ENCODE measurements around the gene TPK1.
"Not testable (repeated sequence)": the region's sequence is repeated elsewhere in the genome, so short reads cannot be mapped to it uniquely, and the experiment has no call there.

TPK1 gene

GRCh38 chr7:144787127-144787526 lies 48.7 kb downstream of the TPK1 start:
- Histone ChIP-seq H3K4me3 (ENCODE audit: low read depth, low read length) (no peak overlapping the region), H3K36me3 (ENCODE audit: control insufficient read depth, insufficient read depth, low read length) (no peaks in the 10 kb centered on the region), H3K9me3 (ENCODE audit: control insufficient read depth, insufficient read depth, low read length) (no peaks in the 10 kb centered on the region), H3K9ac (ENCODE audit: low read depth, low read length) (no peak overlapping the region), H3K27me3 (ENCODE audit: control insufficient read depth, insufficient read depth, low read length) (no peaks in the 10 kb centered on the region), H3K4me1 (ENCODE audit: control insufficient read depth, insufficient read depth, low read length) (peaks cover 10% of the 10 kb centered on the region)

- peaks cover 10% of the 10 kb centered on the region for H3K4me1 ChIP-seq (ENCODE audit: control insufficient read depth, insufficient read depth, low read length)
- no peak overlapping the region for H3K9ac ChIP-seq (ENCODE audit: low read depth, low read length)
- no peak overlapping the region for H3K4me3 ChIP-seq (ENCODE audit: low read depth, low read length)
- H3K9me3 ChIP-seq (ENCODE audit: control insufficient read depth, insufficient read depth, low read length): no peaks in the 10 kb centered on the region
- H3K27me3 ChIP-seq (ENCODE audit: control insufficient read depth, insufficient read depth, low read length): no peaks in the 10 kb centered on the region
- no peaks in the 10 kb centered on the region for H3K36me3 ChIP-seq (ENCODE audit: control insufficient read depth, insufficient read depth, low read length)
These were observed 49.3 kb downstream of the TPK1 start for GRCh38 chr7:144786522-144786921.

DNA sequence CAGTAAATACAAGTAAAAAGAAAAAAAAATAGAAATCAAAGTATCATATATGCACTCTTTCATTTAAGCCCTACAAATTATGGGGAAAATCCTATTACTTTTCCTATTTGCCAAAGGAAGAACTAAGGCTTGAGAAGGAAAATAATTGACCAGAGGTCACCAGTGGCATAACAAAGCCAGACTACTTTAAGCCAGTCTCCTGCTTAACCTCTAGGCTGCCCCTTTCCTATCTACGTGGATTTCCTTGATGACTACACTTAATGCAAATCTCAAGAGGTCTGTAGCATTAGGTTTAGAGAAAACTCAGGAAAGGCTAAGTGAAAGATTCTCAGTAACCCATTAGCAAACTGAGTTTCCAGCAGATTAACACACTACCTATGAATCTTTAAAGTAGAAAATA lies 49.8 kb downstream of the TPK1 start:
- Histone ChIP-seq H3K4me1 (ENCODE audit: control insufficient read depth, insufficient read depth, low read length) (peaks cover 10% of the 10 kb centered on the region), H3K36me3 (ENCODE audit: control insufficient read depth, insufficient read depth, low read length) (no peaks in the 10 kb centered on the region), H3K9me3 (ENCODE audit: control insufficient read depth, insufficient read depth, low read length) (no peaks in the 10 kb centered on the region), H3K9ac (ENCODE audit: low read depth, low read length) (no peak overlapping the region), H3K4me3 (ENCODE audit: low read depth, low read length) (no peak overlapping the region), H3K27me3 (ENCODE audit: control insufficient read depth, insufficient read depth, low read length) (no peaks in the 10 kb centered on the region)

DNA sequence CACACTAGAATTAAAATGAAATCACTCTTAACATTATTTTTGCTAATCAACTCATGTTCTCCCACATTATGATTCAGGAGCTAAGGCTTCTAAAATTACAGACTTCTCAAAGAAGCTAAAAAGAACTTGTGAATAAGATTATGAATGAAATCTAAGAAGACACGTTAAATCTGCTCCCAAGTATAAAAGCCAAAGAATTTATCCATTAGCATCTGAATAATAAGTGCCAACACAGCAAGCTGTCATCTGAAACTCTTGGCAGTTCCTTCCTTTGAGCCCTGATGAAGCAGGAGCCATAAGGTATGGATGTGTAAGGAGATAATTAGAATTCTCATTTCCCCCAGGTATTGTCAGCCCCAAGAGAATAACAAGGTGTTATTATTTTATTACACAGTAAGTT lies 50.3 kb downstream of the TPK1 start:
- Histone ChIP-seq H3K4me1 (ENCODE audit: control insufficient read depth, insufficient read depth, low read length) (peaks cover 10% of the 10 kb centered on the region), H3K9me3 (ENCODE audit: control insufficient read depth, insufficient read depth, low read length) (no peaks in the 10 kb centered on the region), H3K9ac (ENCODE audit: low read depth, low read length) (no peak overlapping the region), H3K27me3 (ENCODE audit: control insufficient read depth, insufficient read depth, low read length) (no peaks in the 10 kb centered on the region), H3K4me3 (ENCODE audit: low read depth, low read length) (no peak overlapping the region), H3K36me3 (ENCODE audit: control insufficient read depth, insufficient read depth, low read length) (no peaks in the 10 kb centered on the region)

DNA sequence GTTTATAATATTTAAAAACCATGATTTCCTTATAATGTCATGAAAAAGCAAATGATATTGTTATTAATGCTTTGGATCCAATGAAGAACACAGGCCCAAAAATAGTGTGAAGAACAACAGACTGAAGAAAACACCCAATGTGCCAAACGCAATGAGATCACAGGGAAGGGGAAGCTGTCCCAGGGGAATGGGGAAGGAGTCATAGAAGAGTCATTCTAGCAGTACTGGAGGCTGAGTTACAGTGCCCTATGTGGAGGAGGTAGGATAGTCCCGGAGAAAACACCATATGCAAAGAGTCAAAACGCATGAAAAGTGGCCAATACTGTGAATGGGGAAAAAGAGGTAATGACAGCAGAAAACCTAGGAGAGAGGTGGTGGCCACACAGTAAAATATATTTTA lies 50.9 kb downstream of the TPK1 start:
- Histone ChIP-seq H3K36me3 (ENCODE audit: control insufficient read depth, insufficient read depth, low read length) (no peaks in the 10 kb centered on the region), H3K9ac (ENCODE audit: low read depth, low read length) (no peak overlapping the region), H3K4me3 (ENCODE audit: low read depth, low read length) (no peak overlapping the region), H3K9me3 (ENCODE audit: control insufficient read depth, insufficient read depth, low read length) (no peaks in the 10 kb centered on the region), H3K27me3 (ENCODE audit: control insufficient read depth, insufficient read depth, low read length) (no peaks in the 10 kb centered on the region), H3K4me1 (ENCODE audit: control insufficient read depth, insufficient read depth, low read length) (peaks cover 10% of the 10 kb centered on the region)

DNA sequence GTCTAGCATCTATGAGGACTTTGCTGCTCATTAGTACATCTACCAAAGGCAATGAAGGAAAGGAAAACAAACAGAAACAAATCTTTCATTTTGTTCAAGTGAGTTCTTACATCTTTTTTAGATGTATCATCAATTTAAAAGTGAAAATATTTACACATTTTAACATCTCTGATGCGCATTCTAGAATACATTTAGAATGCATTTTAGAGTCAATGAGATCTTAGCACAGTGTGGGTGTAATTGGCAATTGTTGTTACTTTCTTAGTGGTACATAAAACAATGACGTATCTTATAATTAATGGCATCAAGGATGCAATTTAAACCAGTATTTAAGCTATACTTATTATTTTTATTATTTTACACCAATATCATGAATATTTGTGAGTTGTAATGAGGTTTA lies 51.4 kb downstream of the TPK1 start:
- Histone ChIP-seq H3K4me1 (ENCODE audit: control insufficient read depth, insufficient read depth, low read length) (peaks cover 10% of the 10 kb centered on the region), H3K9ac (ENCODE audit: low read depth, low read length) (no peak overlapping the region), H3K36me3 (ENCODE audit: control insufficient read depth, insufficient read depth, low read length) (no peaks in the 10 kb centered on the region), H3K4me3 (ENCODE audit: low read depth, low read length) (no peak overlapping the region), H3K27me3 (ENCODE audit: control insufficient read depth, insufficient read depth, low read length) (no peaks in the 10 kb centered on the region), H3K9me3 (ENCODE audit: control insufficient read depth, insufficient read depth, low read length) (no peaks in the 10 kb centered on the region)

- Histone ChIP-seq H3K9ac (ENCODE audit: low read depth, low read length) (no peak overlapping the region), H3K4me3 (ENCODE audit: low read depth, low read length) (no peak overlapping the region), H3K36me3 (ENCODE audit: control insufficient read depth, insufficient read depth, low read length) (no peaks in the 10 kb centered on the region), H3K9me3 (ENCODE audit: control insufficient read depth, insufficient read depth, low read length) (no peaks in the 10 kb centered on the region), H3K4me1 (ENCODE audit: control insufficient read depth, insufficient read depth, low read length) (peaks cover 10% of the 10 kb centered on the region), H3K27me3 (ENCODE audit: control insufficient read depth, insufficient read depth, low read length) (no peaks in the 10 kb centered on the region)
These were observed 53.0 kb downstream of the TPK1 start for GRCh38 chr7:144782883-144783282.

- H3K4me3 ChIP-seq (ENCODE audit: low read depth, low read length): no peak overlapping the region
- no peaks in the 10 kb centered on the region for H3K9me3 ChIP-seq (ENCODE audit: control insufficient read depth, insufficient read depth, low read length)
- H3K9ac ChIP-seq (ENCODE audit: low read depth, low read length): no peak overlapping the region
- H3K4me1 ChIP-seq (ENCODE audit: control insufficient read depth, insufficient read depth, low read length): peaks cover 3% of the 10 kb centered on the region
- no peaks in the 10 kb centered on the region for H3K36me3 ChIP-seq (ENCODE audit: control insufficient read depth, insufficient read depth, low read length)
- no peaks in the 10 kb centered on the region for H3K27me3 ChIP-seq (ENCODE audit: control insufficient read depth, insufficient read depth, low read length)
These were observed 55.7 kb downstream of the TPK1 start for GRCh38 chr7:144780071-144780608.

DNA sequence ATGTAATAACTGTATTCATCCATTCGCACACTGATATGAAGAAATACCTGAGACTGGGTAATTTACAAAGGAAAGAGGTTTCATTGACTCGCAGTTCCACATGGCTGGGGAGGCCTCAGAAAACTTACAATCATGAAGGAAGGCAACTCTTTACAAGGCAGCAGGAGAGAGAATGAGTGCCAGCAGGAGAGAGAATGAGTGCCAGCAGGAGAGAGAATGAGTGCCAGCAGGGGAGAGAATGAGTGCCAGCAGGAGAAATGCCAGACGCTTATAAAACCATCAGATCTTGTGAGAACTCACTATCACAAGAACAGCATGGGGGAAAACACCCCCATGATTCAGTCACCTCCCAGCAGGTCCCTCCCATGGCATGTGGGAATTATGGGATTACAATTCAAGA lies 58.0 kb downstream of the TPK1 start:
- not testable (repeated sequence) for H3K4me3 ChIP-seq (ENCODE audit: low read depth, low read length); H3K4me1 ChIP-seq (ENCODE audit: control insufficient read depth, insufficient read depth, low read length); H3K36me3 ChIP-seq (ENCODE audit: control insufficient read depth, insufficient read depth, low read length); H3K9ac ChIP-seq (ENCODE audit: low read depth, low read length); H3K27me3 ChIP-seq (ENCODE audit: control insufficient read depth, insufficient read depth, low read length); H3K9me3 ChIP-seq (ENCODE audit: control insufficient read depth, insufficient read depth, low read length)

- Histone ChIP-seq H3K4me3 (ENCODE audit: low read depth, low read length) (no peak overlapping the region), H3K4me1 (ENCODE audit: control insufficient read depth, insufficient read depth, low read length) (no peaks in the 10 kb centered on the region), H3K9me3 (ENCODE audit: control insufficient read depth, insufficient read depth, low read length) (no peaks in the 10 kb centered on the region), H3K36me3 (ENCODE audit: control insufficient read depth, insufficient read depth, low read length) (no peaks in the 10 kb centered on the region), H3K27me3 (ENCODE audit: control insufficient read depth, insufficient read depth, low read length) (no peaks in the 10 kb centered on the region), H3K9ac (ENCODE audit: low read depth, low read length) (no peak overlapping the region)
These were observed 58.6 kb downstream of the TPK1 start for GRCh38 chr7:144777005-144777839.

DNA sequence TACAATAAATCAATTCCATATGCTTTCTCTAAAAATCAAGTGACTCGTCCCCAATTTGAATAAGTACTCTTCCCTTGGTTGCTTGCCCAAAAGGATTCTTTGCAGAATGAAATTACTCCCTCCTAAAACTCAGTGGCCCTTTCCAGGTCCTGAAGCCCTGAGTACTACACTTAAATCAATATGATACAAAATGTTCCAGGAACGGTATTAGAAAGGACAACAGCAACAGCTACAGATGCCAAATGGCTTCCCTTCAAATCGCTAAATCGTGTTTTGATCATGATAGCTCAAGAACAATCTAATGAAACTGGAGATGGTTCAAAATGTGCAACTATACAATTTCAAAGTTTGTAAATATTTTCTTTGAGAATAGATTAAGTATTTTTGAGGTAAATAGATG lies 59.4 kb downstream of the TPK1 start:
- no peaks in the 10 kb centered on the region for H3K4me1 ChIP-seq (ENCODE audit: control insufficient read depth, insufficient read depth, low read length)
- H3K9ac ChIP-seq (ENCODE audit: low read depth, low read length): no peak overlapping the region
- no peak overlapping the region for H3K4me3 ChIP-seq (ENCODE audit: low read depth, low read length)
- no peaks in the 10 kb centered on the region for H3K36me3 ChIP-seq (ENCODE audit: control insufficient read depth, insufficient read depth, low read length)
- no peaks in the 10 kb centered on the region for H3K9me3 ChIP-seq (ENCODE audit: control insufficient read depth, insufficient read depth, low read length)
- H3K27me3 ChIP-seq (ENCODE audit: control insufficient read depth, insufficient read depth, low read length): no peaks in the 10 kb centered on the region

GRCh38 chr7:144775749-144776148 lies 60.1 kb downstream of the TPK1 start:
- no peaks in the 10 kb centered on the region for H3K4me1 ChIP-seq (ENCODE audit: control insufficient read depth, insufficient read depth, low read length)
- no peaks in the 10 kb centered on the region for H3K27me3 ChIP-seq (ENCODE audit: control insufficient read depth, insufficient read depth, low read length)
- H3K4me3 ChIP-seq (ENCODE audit: low read depth, low read length): no peak overlapping the region
- H3K36me3 ChIP-seq (ENCODE audit: control insufficient read depth, insufficient read depth, low read length): no peaks in the 10 kb centered on the region
- no peak overlapping the region for H3K9ac ChIP-seq (ENCODE audit: low read depth, low read length)
- no peaks in the 10 kb centered on the region for H3K9me3 ChIP-seq (ENCODE audit: control insufficient read depth, insufficient read depth, low read length)

Data from iPS-15b (cell line).